HG03469 (cell line): Measurements from ENCODE around the gene CAMK2D.

Experiments used
- ATAC-seq: cut with Tn5 transposase; IDR thresholded peaks from one replicate; pipeline ENCODE4 v1.9.1; 2021; ENCODE audit warnings: mild to moderate bottlenecking, moderate library complexity, moderate number of reproducible peaks; ENCODE audit not compliant: unreplicated experiment

The CAMK2D gene

GRCh38 chr4:113450295-113451080 lies 311.1 kb downstream of the CAMK2D start:
- no peak for ATAC-seq

GRCh38 chr4:113449410-113449974 lies 312.0 kb downstream of the CAMK2D start:
- no peak for ATAC-seq

DNA sequence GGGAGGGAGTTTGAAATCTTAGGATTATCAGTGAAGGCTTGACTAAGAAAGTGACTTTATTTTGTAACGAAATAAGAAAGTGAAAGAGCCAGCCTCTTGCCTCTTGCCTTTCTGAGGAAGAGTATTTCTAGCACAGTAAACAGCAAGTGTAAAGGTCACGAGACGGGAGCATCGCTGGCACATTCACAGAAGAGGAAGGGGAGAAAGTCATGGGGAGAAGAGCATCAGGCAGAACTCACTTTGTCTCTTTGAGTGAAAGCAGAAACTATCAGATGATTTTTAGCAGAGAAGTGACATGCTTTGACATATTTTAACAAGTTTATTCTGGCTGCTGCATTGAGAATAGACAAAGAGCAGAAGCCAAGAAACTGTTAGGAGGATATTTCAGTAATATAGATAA lies 313.8 kb downstream of the CAMK2D start:
- ATAC-seq, result peak; percentile 44

GRCh38 chr4:113447061-113447460 lies 314.5 kb downstream of the CAMK2D start:
- no peak for ATAC-seq

DNA sequence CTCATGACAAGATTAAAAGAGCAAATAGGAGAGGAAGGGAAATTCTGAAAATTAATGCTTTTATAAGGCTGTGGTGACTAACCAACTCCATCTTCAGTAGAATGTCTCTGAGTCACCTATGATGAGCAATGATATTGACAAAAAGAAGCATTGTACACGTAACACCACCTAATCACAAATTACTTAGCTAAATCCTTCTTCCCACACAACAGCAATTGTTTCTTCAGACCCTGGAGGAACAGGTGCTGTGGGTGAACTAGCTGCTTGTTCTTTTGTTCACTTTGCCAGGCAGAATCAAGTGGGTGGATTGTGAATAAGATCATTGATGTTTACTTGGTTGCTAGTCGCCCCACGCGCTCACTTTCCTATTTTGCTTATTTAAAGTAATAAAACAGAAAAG lies 315.5 kb downstream of the CAMK2D start:
- no peak for ATAC-seq

DNA sequence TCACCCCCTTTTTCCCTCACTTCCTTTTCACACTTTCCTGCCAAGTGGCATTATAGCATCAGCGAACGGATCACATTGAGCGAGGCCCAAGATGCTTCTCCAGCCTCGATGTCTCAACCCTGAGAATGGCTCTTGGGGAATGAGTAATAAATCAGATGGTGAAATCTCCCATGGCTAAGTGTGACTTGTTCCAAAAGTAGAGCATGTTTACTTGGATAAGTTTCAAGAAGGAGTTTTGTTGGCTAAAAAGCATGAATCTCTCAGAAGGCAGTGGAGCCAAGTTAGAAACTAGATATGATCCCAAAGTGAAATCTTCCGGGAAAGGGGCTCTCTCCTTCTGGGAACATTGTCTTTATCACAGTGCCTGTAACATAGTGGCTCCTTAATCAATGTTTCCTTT lies 316.3 kb downstream of the CAMK2D start:
- ATAC-seq, result no peak

GRCh38 chr4:113444386-113444785 lies 317.2 kb downstream of the CAMK2D start:
- no peak for ATAC-seq

DNA sequence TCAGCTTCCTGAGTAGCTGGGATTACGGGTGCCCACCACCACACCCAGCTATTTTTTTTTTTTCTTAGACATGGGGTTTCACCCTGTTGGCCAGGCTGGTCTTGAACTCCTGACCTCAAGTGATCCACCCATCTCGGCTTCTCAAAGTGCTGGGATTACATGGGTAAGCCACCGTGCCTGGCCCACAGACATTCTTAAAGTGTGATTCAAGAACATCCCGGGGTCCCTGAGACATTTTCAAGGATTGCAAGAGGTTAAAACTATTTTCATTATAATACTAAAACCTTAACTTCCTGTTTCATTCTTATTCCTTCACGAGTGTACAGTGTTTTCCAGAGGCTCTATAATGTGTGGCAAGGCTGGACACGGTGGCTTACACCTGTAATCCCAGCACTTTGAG lies 318.7 kb downstream of the CAMK2D start:
- ATAC-seq, result no peak

DNA sequence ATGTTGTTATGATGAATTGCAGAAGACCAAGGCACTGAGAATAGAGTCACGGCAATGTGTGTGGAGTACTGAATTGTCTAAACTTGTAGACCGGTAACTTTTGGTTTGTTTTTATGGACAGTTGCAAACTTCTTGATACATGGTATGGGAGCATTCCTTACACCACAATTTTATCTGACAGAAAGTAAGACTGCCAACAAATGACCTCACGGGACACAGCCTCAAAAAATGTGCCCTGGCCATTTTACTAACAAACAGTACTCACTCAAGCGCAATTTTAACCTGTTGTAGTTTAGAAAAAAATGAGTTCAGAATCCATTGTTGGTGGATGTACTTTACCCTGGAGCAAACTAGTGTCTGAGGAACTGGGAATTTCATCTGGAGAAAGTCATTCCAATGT lies 321.2 kb downstream of the CAMK2D start:
- ATAC-seq, result no peak

DNA sequence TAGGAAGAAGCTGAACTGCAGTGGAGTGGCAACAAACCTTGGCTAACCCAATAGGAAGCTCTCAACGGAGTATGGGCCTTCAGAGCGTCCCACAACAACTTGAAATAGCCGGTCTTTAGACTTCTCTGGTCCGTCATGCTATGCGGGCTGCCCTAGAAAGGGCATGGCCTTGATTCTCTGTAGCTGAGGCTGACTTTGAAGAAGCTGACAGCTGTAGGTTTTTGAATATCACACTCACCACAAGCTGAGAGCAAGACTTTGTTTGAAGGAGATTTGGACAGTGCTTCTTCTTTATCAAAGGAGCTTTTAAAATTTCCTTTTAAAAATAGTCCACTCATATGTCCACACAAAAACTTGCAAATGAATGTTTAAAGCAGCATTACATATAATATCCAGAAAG lies 322.9 kb downstream of the CAMK2D start:
- no peak for ATAC-seq

GRCh38 chr4:113437129-113437528 lies 324.4 kb downstream of the CAMK2D start:
- no peak for ATAC-seq

GRCh38 chr4:113436360-113436759 lies 325.2 kb downstream of the CAMK2D start:
- no peak for ATAC-seq

GRCh38 chr4:113435893-113436292 lies 325.6 kb downstream of the CAMK2D start:
- no peak for ATAC-seq

DNA sequence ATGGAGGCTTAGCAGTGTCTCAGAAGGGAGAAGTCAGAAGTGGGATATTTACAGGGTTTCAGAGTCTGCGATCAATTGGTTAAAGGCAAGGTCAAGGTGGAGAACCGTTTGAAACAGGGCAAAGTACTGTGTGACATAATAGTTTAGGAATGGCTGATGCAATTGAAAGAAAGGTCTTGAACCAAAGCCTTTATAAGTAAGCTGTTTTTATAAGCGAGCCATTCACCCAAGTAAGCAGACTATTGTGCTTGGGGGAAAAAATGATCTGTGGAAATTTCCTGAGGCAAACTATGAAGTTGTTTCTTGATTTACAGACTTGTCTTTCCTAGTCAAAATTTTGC lies 327.3 kb downstream of the CAMK2D start:
- no peak for ATAC-seq

GRCh38 chr4:113433536-113434246 lies 327.8 kb downstream of the CAMK2D start:
- no peak for ATAC-seq

- no peak for ATAC-seq
These were observed 328.4 kb downstream of the CAMK2D start for GRCh38 chr4:113433116-113433515.

DNA sequence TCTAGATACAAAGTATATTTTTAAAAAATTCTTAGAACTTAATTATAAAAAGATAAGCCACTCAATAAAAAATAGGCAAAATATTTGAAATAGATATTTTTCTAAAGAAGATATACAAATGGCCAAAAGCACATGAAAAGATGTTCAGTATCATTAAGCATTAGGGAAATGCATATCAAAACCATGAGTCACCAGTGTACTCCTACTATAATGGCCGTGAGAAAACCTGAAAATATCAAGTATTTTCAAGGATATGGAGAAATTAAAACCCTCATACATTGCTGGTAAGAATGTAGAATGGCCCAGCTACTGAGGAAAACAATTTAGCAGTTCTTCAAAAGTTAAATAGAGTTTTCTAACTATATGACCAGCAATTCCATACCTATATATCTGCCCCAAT lies 337.9 kb downstream of the CAMK2D start:
- ATAC-seq, result no peak

- ATAC-seq, result no peak
These were observed 340.6 kb downstream of the CAMK2D start for GRCh38 chr4:113420938-113421337.

GRCh38 chr4:113419631-113420030 lies 341.9 kb downstream of the CAMK2D start:
- ATAC-seq, result no peak

DNA sequence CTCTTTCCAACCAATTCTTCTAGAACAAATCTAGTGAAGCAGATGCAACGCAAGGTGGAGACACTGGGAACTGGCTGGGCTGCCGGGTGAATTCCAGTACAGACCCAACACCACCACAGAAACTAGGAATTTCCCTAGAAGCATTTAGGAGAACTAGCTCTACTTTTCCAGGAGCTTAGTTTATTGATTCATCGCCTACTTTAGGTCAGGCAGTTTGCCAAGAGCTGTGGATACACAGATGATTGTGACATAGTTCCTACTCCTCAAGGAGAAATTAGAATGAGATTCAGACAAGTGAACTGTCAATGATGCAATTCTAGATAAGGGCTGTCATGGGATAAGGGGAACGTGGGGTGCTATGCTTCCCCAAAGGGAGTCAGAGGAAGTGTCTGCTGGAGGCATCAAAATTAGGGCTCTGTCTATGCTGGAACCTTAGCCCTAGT lies 350.0 kb downstream of the CAMK2D start:
- ATAC-seq, result no peak

DNA sequence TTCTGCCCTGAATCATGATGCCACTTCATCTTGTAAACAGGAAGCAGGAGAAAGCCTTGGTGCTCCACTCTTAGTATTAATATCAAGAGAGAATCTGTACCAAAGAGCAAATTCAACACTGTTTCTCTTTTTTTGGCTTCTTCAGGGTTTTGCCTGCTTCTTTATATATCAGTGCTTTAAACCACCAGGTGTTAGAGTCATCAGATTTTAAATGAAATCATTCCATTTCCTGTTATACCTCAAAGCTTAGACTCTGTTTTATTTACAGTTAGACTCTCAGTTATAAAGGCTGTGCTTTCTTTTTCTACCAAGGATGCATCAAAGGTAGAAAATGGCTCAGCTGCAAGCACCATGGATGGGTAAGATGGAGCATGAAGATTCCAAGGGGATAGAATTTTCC lies 350.9 kb downstream of the CAMK2D start:
- no peak for ATAC-seq

DNA sequence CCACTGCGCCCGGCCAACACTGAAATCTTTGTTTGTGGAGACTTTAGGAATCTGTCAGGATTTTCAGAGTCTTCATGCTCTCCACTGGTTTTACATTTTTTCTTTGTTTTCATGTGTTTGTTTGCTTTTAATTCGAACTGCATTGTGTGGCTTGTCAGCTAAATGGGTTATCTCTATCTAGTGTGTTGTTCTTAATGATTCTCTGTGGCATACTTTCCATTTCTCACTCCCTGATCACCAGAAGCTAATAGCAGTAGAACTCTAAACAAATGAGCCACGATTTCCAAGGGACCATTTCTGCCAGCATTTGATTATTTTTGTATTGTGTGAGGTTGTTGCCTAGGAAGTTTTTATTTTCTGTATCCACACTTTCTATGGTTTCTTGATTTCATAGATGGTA lies 352.4 kb downstream of the CAMK2D start:
- no peak for ATAC-seq
